ENCODE data around the gene SCN3B.

The SCN3B gene

DNA sequence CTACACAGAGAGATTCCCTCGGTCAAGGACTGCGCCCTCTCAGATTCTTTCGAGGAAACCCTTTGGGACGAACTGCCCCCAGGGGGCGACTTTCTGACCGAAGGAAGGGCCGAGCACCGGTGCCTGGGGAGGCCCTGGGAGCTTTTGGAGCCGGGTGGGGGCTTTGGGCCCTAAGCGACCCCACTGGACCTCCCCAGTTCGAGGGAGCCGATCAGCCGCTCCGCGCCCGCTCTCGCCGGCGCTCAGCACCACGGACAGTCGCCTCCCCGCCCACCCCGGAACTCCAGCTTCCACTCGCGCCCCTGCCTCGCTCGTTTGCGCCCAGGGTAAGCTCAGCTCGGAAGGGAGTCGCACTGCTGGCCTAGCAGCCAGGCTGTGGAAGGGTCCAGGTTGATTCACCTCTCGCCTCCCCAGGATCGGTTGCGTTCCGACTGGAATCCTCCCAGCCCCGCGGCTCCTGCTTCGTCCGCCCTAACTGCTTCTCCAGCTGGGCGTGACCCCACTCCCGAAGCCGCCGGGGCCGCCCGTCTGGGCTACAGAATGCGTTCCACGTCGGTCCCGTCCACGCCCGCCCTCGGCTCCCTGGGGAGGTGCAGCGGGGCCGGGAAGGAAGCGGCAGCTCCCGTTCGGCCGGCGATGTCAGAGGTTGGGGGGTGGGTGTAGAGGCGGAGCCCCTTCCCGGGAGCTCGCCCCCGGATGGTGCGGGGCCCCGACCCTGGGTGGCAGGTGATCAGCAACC is 428 bp downstream of the SCN3B start:
- Histone ChIP-seq H3K4me3 (ENCODE audit: low read depth, low read length) (peak overlapping the region; percentile 61), H3K4me1 (peaks cover 13% of the 10 kb centered on the region), H3K27me3 (no peaks in the 10 kb centered on the region), H3K9me3 (no peaks in the 10 kb centered on the region), H3K36me3 (no peaks in the 10 kb centered on the region; the same call in 1 of the 2 replicates)
- peak; percentile 84 for DNase-seq
- TF ChIP-seq, protein P1, sequence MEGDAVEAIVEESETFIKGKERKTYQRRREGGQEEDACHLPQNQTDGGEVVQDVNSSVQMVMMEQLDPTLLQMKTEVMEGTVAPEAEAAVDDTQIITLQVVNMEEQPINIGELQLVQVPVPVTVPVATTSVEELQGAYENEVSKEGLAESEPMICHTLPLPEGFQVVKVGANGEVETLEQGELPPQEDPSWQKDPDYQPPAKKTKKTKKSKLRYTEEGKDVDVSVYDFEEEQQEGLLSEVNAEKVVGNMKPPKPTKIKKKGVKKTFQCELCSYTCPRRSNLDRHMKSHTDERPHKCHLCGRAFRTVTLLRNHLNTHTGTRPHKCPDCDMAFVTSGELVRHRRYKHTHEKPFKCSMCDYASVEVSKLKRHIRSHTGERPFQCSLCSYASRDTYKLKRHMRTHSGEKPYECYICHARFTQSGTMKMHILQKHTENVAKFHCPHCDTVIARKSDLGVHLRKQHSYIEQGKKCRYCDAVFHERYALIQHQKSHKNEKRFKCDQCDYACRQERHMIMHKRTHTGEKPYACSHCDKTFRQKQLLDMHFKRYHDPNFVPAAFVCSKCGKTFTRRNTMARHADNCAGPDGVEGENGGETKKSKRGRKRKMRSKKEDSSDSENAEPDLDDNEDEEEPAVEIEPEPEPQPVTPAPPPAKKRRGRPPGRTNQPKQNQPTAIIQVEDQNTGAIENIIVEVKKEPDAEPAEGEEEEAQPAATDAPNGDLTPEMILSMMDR (IDR thresholded peaks at IDR 0.05; ENCODE audit: low read depth, low read length) = peak; percentile 74

DNA sequence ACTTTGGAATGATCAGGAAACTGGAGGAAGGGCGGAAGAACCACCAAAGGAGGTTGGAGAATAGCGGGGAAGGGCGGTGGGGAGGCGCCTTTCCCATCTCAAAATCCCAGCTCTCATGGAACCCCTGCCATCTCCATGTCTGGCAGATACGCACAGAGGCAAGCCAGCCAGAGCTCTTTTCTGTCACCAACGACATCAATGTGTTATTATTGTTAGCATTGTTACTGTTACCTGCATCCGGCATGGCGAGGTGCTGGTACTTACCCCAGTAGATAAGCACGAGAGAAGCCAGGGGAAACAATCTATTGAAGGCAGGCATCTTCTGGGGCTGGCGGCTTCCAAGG is 969 bp downstream of the SCN3B start:
- H3K27me3 ChIP-seq = no peaks in the 10 kb centered on the region
- H3K4me3 ChIP-seq (ENCODE audit: low read depth, low read length) = peak overlapping the region; percentile 61
- H3K9me3 ChIP-seq = no peaks in the 10 kb centered on the region
- no peak for DNase-seq
- H3K36me3 ChIP-seq = no peaks in the 10 kb centered on the region; the same call in 1 of the 2 replicates
- TF ChIP-seq, protein P1 (IDR thresholded peaks at IDR 0.05; ENCODE audit: low read depth, low read length) = no peak
- H3K4me1 ChIP-seq = peaks cover 13% of the 10 kb centered on the region

DNA sequence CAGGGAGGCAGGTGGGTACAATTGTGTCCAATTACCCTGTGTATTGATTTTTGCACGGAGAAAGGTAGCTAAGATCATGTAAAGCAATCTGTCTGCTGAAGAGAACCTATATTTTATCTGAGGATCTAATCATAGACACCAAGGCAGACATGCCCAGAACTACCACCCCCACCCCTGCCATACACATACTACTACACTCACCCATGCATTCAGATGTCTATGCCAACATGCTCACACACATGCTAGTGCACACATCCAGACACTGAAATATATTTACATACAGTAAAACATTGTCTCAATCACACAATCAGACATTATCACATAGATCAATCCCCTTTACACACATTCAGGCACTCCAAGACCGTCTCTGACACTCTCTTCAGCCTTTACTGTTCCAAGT is 1.8 kb downstream of the SCN3B start:
- Histone ChIP-seq H3K27me3 (no peaks in the 10 kb centered on the region), H3K36me3 (peaks cover 6% of the 10 kb centered on the region; the same call in 1 of the 2 replicates), H3K4me1 (peaks cover 13% of the 10 kb centered on the region), H3K4me3 (ENCODE audit: low read depth, low read length) (peak overlapping the region; percentile 61), H3K9me3 (no peaks in the 10 kb centered on the region)
- DNase-seq = no peak
- TF ChIP-seq, protein P1 (IDR thresholded peaks at IDR 0.05; ENCODE audit: low read depth, low read length) = no peak

DNA sequence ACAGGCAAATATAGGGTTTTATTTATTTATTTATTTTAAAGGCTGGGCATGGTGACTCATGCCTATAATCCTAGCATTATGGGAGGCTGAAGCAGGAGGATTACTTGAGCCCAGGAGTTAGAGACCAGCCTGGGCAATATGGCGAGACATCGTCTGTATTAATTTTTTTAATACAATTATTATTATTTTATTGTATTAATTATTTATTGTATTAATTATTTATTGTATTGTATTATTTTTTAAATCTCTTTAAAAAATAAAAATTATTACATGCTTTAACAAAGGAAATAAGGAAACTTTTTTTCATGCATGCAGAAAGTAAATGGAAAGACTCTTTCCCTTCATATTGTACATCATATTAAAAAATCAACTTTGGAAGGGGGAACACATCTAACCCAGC is 3.5 kb downstream of the SCN3B start:
- peaks cover 13% of the 10 kb centered on the region for H3K4me1 ChIP-seq
- TF ChIP-seq, protein P1 (IDR thresholded peaks at IDR 0.05; ENCODE audit: low read depth, low read length) = no peak
- DNase-seq = no peak
- H3K36me3 ChIP-seq = peaks cover 6% of the 10 kb centered on the region; the same call in 1 of the 2 replicates
- no peaks in the 10 kb centered on the region for H3K9me3 ChIP-seq
- no peaks in the 10 kb centered on the region for H3K27me3 ChIP-seq
- no peak overlapping the region for H3K4me3 ChIP-seq (ENCODE audit: low read depth, low read length)

DNA sequence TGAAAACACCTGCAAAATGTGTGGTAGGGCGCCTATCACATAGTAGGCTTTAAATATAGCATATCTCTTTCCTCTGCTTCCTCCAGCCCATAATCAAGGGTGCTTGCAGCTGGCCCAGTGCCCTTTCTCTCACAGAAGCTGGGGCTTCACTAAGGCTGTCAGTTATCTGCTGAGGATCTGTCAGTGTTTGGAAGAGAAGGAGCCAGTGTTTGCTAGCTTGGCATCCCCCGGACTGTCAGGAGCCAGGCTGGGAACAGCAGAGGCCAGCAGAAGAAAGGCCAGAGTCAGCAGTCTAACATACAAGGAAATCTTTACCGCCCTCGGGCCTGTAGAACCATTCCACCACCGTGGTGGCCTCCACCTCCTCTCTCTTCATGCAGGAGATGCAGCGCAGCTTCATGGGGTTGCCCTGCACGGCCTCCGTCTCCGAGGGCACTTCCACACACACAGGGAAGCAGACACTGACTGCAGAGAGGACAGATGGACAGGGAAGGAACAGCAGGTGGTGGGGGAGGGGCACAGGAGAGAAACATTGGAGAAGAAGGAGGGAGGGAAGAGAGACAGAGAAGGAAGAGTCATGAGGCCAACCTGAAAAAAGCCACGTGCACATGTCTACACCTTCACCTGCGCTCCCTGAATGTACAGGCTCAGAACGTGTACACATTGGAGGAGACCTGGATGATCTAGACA is 9.0 kb downstream of the SCN3B start:
- Histone ChIP-seq H3K36me3 (peaks cover 11% of the 10 kb centered on the region), H3K9me3 (no peaks in the 10 kb centered on the region), H3K27me3 (no peaks in the 10 kb centered on the region), H3K4me3 (ENCODE audit: low read depth, low read length) (no peak overlapping the region), H3K4me1 (peaks cover 4% of the 10 kb centered on the region)
- no peak for DNase-seq
- TF ChIP-seq, protein P1 (IDR thresholded peaks at IDR 0.05; ENCODE audit: low read depth, low read length) = no peak

DNA sequence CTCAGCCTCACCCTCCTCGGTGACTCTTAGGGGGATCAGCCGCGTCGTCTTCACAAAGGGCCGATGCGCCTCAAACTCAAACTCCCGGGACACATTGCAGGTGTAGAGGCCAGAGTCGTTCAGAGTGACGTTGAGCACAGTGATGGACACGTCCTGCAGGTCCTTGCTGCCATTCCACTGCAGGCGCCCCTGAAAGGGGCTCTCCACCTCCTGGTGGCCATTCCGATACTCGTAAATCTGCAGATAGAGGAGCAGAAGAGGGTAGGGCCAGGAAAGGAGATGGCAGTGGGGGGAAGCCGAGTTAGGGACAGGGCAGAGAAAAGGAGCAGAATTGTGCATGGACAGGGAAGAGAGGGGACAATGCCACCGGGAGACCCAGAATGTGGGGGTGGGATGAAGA is 12.0 kb downstream of the SCN3B start:
- no peak for DNase-seq
- Histone ChIP-seq H3K4me3 (ENCODE audit: low read depth, low read length) (no peak overlapping the region), H3K27me3 (no peaks in the 10 kb centered on the region), H3K4me1 (peaks cover 4% of the 10 kb centered on the region), H3K9me3 (no peaks in the 10 kb centered on the region), H3K36me3 (peaks cover 14% of the 10 kb centered on the region)
- TF ChIP-seq, protein P1 (IDR thresholded peaks at IDR 0.05; ENCODE audit: low read depth, low read length) = no peak
